IMR-90 (cell line): ENCODE data around the gene ARMH3.

Source experiments
- BHLHE40 ChIP-seq: fragments of 150-350 bp; IDR thresholded peaks from 2 replicates; pipeline ENCODE4 v1.6.1; 2016; ENCODE audit warnings: mild to moderate bottlenecking, low read depth, low read length
- CEBPB ChIP-seq: IDR thresholded peaks from 2 replicates; pipeline ENCODE4 v1.6.1; 2012; ENCODE audit warnings: low read depth, low read length, improper control_type of control experiment
- FOS ChIP-seq: fragments of 150-350 bp; IDR thresholded peaks from 2 replicates; pipeline ENCODE4 v1.6.1; 2016; ENCODE audit warnings: low read depth, low read length
- MAFK ChIP-seq: IDR thresholded peaks from 2 replicates; pipeline ENCODE4 v1.6.1; 2012; ENCODE audit warnings: low read depth, low read length, improper control_type of control experiment
- MAZ ChIP-seq: IDR thresholded peaks from 2 replicates; pipeline ENCODE4 v1.6.1; 2012; ENCODE audit warnings: low read depth, mild to moderate bottlenecking, low read length, improper control_type of control experiment, moderate library complexity, borderline replicate concordance
- MXI1 ChIP-seq: IDR thresholded peaks from 2 replicates; pipeline ENCODE4 v1.6.1; 2012; ENCODE audit warnings: low read depth, mild to moderate bottlenecking, low read length, moderate library complexity, borderline replicate concordance
- POLR2A ChIP-seq: IDR thresholded peaks from 2 replicates; pipeline ENCODE4 v1.6.1; 2012; ENCODE audit warnings: mild to moderate bottlenecking, low read depth, low read length
- RAD21 ChIP-seq: IDR thresholded peaks from 2 replicates; pipeline ENCODE4 v1.6.1; 2012; ENCODE audit warnings: low read length, improper control_type of control experiment
- RCOR1 ChIP-seq: IDR thresholded peaks from 2 replicates; pipeline ENCODE4 v1.6.1; 2012; ENCODE audit warnings: mild to moderate bottlenecking, low read length, improper control_type of control experiment; ENCODE audit not compliant: insufficient replicate concordance
- RFX5 ChIP-seq: IDR thresholded peaks from 2 replicates; pipeline ENCODE4 v1.8.0; 2012; ENCODE audit warnings: low read depth, mild to moderate bottlenecking, low read length, moderate library complexity
- SMC3 ChIP-seq: fragments of 150-350 bp; IDR thresholded peaks from 2 replicates; pipeline ENCODE4 v1.6.1; 2016; ENCODE audit warnings: low read depth, mild to moderate bottlenecking, antibody characterized with exemption, low read length, moderate library complexity
- TF ChIP-seq, protein P1 (sequence below): conservative IDR thresholded peaks from 2 replicates; pipeline ENCODE4 v1.5.1; 2012; ENCODE audit warnings: mild to moderate bottlenecking, low read depth, low read length, improper control_type of control experiment
- TF ChIP-seq, protein P2 (sequence below): fragments of 150-350 bp; IDR thresholded peaks from 2 replicates; pipeline ENCODE4 v1.6.1; 2017; ENCODE audit warnings: mild to moderate bottlenecking, antibody characterized with exemption, low read length, low read depth

DNA sequence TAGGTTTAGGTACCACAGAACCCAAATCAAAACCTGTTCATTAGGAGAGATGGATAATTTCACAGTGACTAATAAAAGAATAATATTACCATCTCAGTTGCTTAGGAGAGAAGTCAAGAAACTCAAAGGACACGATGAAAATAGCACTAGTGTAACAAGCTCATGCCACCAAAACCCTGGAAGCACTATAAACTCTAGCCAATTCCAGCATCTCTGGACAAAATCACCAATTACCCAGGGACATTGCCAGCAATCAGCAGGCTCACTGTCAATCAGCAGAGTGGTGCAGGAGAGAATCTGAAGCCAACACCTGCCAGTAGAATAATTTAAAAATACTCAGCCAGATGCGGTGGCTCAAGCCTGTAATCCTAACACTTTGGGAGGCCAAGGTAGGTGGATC is 88.9 kb downstream of the ARMH3 start:
- TF ChIP-seq MAZ = no peak
- TF ChIP-seq, protein P1, sequence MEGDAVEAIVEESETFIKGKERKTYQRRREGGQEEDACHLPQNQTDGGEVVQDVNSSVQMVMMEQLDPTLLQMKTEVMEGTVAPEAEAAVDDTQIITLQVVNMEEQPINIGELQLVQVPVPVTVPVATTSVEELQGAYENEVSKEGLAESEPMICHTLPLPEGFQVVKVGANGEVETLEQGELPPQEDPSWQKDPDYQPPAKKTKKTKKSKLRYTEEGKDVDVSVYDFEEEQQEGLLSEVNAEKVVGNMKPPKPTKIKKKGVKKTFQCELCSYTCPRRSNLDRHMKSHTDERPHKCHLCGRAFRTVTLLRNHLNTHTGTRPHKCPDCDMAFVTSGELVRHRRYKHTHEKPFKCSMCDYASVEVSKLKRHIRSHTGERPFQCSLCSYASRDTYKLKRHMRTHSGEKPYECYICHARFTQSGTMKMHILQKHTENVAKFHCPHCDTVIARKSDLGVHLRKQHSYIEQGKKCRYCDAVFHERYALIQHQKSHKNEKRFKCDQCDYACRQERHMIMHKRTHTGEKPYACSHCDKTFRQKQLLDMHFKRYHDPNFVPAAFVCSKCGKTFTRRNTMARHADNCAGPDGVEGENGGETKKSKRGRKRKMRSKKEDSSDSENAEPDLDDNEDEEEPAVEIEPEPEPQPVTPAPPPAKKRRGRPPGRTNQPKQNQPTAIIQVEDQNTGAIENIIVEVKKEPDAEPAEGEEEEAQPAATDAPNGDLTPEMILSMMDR = no peak
- TF ChIP-seq FOS = no peak
- TF ChIP-seq POLR2A = no peak
- no peak for TF ChIP-seq RCOR1
- TF ChIP-seq SMC3 = no peak
- TF ChIP-seq MAFK = no peak
- no peak for TF ChIP-seq RFX5
- TF ChIP-seq RAD21 = no peak
- TF ChIP-seq, protein P2, sequence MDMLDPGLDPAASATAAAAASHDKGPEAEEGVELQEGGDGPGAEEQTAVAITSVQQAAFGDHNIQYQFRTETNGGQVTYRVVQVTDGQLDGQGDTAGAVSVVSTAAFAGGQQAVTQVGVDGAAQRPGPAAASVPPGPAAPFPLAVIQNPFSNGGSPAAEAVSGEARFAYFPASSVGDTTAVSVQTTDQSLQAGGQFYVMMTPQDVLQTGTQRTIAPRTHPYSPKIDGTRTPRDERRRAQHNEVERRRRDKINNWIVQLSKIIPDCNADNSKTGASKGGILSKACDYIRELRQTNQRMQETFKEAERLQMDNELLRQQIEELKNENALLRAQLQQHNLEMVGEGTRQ = no peak
- TF ChIP-seq MXI1 = no peak
- no peak for TF ChIP-seq CEBPB
- no peak for TF ChIP-seq BHLHE40
